Tibial nerve (tissue), 4 donors: ENCODE data around the gene TTLL3. TPM values are rescaled to one million over a fixed set of nuclear protein-coding genes. Genes with fewer than 3 reads are reported as not detected.
"Not testable (repeated sequence)": the region's sequence is repeated elsewhere in the genome, so short reads cannot be mapped to it uniquely, and the experiment has no call there.

Source experiments
- DNase-seq, 2 donors: peaks; one replicate each; pipeline ENCODE4 v3.0.0-alpha.2; 2019; ENCODE audit warnings: low spot score in 2 of 2
- H3K27ac ChIP-seq, 4 donors: fragments of 200-600 bp; sonication (generic) in 3 of 4; one replicate each; pipeline ENCODE4 v1.5.1; 2017 to 2019; ENCODE audit warnings: mild to moderate bottlenecking in 1 of 4
- H3K27me3 ChIP-seq, 2 donors: fragments of 200-600 bp; sonication (generic) in 1 of 2; one replicate each; pipeline versions ENCODE4 v1.5.1 to v1.6.0; 2017 to 2019
- H3K36me3 ChIP-seq, 3 donors: fragments of 200-600 bp; sonication (generic); one replicate each; pipeline ENCODE4 v1.5.1; 2018 to 2019
- H3K4me1 ChIP-seq, 4 donors: fragments of 200-600 bp; sonication (generic) in 3 of 4; one replicate each; pipeline ENCODE4 v1.5.1; 2017 to 2019
- H3K4me3 ChIP-seq, 4 donors: fragments of 200-600 bp; sonication (generic) in 3 of 4; one replicate each; pipeline ENCODE4 v1.5.1; 2017 to 2019; ENCODE audit warnings: mild to moderate bottlenecking in 1 of 4, moderate library complexity in 1 of 4
- H3K9me3 ChIP-seq, 4 donors: fragments of 200-600 bp; sonication (generic) in 3 of 4; one replicate each; pipeline ENCODE4 v1.5.1; 2017 to 2019
- CTCF ChIP-seq, 5 experiments: fragments of 200-600 bp in 3 of 5; fragments of 450-650 bp in 2 of 5; sonication (generic) in 3 of 5; IDR thresholded peaks; one replicate each; pipeline ENCODE4 v1.5.1; 2016 to 2019; ENCODE audit warnings: antibody characterized with exemption in 5 of 5, mild to moderate bottlenecking in 3 of 5, moderate library complexity in 2 of 5
- EP300 ChIP-seq, 2 donors: sonication (generic); formaldehyde crosslinking; IDR thresholded peaks; one replicate each; pipeline ENCODE4 v1.6.1; 2017; ENCODE audit warnings: antibody characterized with exemption in 2 of 2, mild to moderate bottlenecking in 1 of 2
- POLR2A ChIP-seq, 2 donors: fragments of 450-650 bp; IDR thresholded peaks; one replicate each; pipeline ENCODE4 v1.6.1; 2017; ENCODE audit warnings: antibody characterized with exemption in 2 of 2, mild to moderate bottlenecking in 2 of 2, moderate library complexity in 2 of 2
- WGBS, 2 donors: methylation state at CpG; one replicate each; pipeline ENCODE4 v1.1.5; 2018; 5-methylcytosine and 5-hydroxymethylcytosine counted together
- total RNA-seq, 4 donors: library from RNA; depleted of rRNA; stranded (reverse); fragments of >200 nt; gene quantifications; one replicate each; pipeline ENCODE4 v1.1.0, GENCODE V29; 2016

Gene TTLL3
- total RNA-seq, 4 donors from 2014 or later = 58.2 to 173 (median 120) TPM

DNA sequence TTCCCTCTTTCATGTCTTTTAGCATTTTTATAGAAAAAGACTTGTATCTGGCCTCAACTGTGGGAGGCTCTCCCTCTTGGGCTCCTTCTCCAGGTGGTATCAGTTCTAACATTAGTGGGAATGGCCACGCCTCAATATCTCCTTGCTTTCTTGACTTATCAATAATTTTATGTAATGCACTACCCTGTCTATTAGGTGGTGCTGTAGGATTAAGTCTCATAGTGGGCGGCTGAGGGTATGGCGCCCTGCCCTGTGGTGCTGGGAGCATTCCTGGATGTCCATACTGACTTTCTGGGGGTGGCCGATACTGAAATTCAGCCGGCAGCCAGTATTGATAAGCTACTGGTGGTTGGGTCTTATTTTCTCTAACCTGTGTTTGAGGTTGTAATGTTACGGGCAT lies 42.5 kb downstream of the TTLL3 start:
- Histone ChIP-seq H3K27ac (peak overlapping the region in 2 of 4 donors; percentile 71 to 75), H3K4me3 (no peak overlapping the region), H3K4me1 (peaks cover 0 to 14% (median 0%) of the 10 kb centered on the region in 4 donors), H3K27me3 (no peaks in the 10 kb centered on the region), H3K36me3 (no peaks in the 10 kb centered on the region), H3K9me3 (no peaks in the 10 kb centered on the region)
- 93% methylated on average over 6 of the region's 6 CpGs for WGBS, 2 donors
- TF ChIP-seq CTCF (IDR thresholded peaks at IDR 0.05) = no peak
- no peak for TF ChIP-seq EP300 (IDR thresholded peaks at IDR 0.05)
- no peak for TF ChIP-seq POLR2A (IDR thresholded peaks at IDR 0.05)
- DNase-seq = no peak

- DNase-seq, H3K9me3 ChIP-seq, H3K36me3 ChIP-seq, H3K4me3 ChIP-seq, H3K27me3 ChIP-seq: not testable (repeated sequence)
- Histone ChIP-seq H3K4me1 (peaks cover 0 to 14% (median 0%) of the 10 kb centered on the region in 4 donors), H3K27ac (peak overlapping the region in 2 of 4 donors; percentile 8 to 33)
- 66 to 74% methylated on average over 11 of the region's 11 CpGs for WGBS, 2 donors
Measured at GRCh38 chr3:9854291-9854940, 44.4 kb downstream of the TTLL3 start.

- WGBS, 2 donors = 94 to 97% methylated on average over 3 of the region's 3 CpGs
- TF ChIP-seq CTCF (IDR thresholded peaks at IDR 0.05) (no peak), EP300 (IDR thresholded peaks at IDR 0.05) (no peak), POLR2A (IDR thresholded peaks at IDR 0.05) (no peak)
- peaks cover 0 to 14% (median 0%) of the 10 kb centered on the region in 4 donors for H3K4me1 ChIP-seq
- no peak overlapping the region for H3K4me3 ChIP-seq
- no peak overlapping the region for H3K27ac ChIP-seq
- no peaks in the 10 kb centered on the region for H3K36me3 ChIP-seq
- H3K27me3 ChIP-seq = no peaks in the 10 kb centered on the region
- no peaks in the 10 kb centered on the region for H3K9me3 ChIP-seq
- DNase-seq = no peak
Measured at GRCh38 chr3:9855594-9855993, 45.5 kb downstream of the TTLL3 start.

GRCh38 chr3:9859530-9860025 lies 49.5 kb downstream of the TTLL3 start:
- Histone ChIP-seq H3K27ac (no peak overlapping the region), H3K9me3 (no peaks in the 10 kb centered on the region), H3K36me3 (no peaks in the 10 kb centered on the region), H3K27me3 (no peaks in the 10 kb centered on the region), H3K4me3 (no peak overlapping the region), H3K4me1 (peaks cover 0 to 27% (median 5%) of the 10 kb centered on the region in 4 donors)
- 89 to 93% methylated on average over 10 of the region's 12 CpGs for WGBS, 2 donors
- no peak for DNase-seq
- TF ChIP-seq POLR2A (IDR thresholded peaks at IDR 0.05) = no peak
- no peak for TF ChIP-seq EP300 (IDR thresholded peaks at IDR 0.05)
- TF ChIP-seq CTCF (IDR thresholded peaks at IDR 0.05) = no peak

DNA sequence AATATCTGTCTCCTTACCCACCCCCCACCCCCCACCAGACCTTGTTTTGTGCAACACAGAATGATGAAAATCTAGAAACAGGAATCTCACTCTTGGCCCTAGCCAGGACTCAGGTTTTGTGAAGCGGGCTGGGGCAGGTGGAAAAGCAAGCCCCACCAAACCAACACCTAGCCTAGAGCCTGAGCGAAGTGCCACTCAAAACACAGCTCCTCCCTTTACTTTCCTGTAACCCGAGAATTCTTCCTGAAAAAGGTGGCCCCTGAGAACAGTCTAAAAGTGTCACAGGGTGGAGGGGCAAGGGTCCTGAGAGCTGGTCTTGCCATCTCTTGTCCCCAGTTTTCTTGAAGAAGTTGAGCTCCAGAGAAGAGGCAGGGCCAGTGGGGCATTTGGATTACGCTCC lies 51.1 kb downstream of the TTLL3 start:
- 94% methylated on average over 4 of the region's 4 CpGs for WGBS, 2 donors
- no peaks in the 10 kb centered on the region for H3K9me3 ChIP-seq
- no peak for TF ChIP-seq POLR2A (IDR thresholded peaks at IDR 0.05)
- TF ChIP-seq EP300 (IDR thresholded peaks at IDR 0.05) = no peak
- TF ChIP-seq CTCF (IDR thresholded peaks at IDR 0.05) = no peak

More for the DNA sequence above, 51.1 kb downstream of the TTLL3 start:
- Histone ChIP-seq H3K27ac (peak overlapping the region in 2 of 4 donors; percentile 88 to 89), H3K27me3 (no peaks in the 10 kb centered on the region), H3K4me3 (no peak overlapping the region), H3K36me3 (no peaks in the 10 kb centered on the region), H3K4me1 (peaks cover 0 to 40% (median 8%) of the 10 kb centered on the region in 4 donors)
- DNase-seq = no peak
